HT-29 (cell line): ENCODE measurements around the gene TNFSF8. TPM values are rescaled to one million over a fixed set of nuclear protein-coding genes. Genes with fewer than 3 reads are reported as not detected.

Experiments used
- DNase-seq: peaks from one replicate; pipeline ENCODE4 v3.0.0-alpha.2; 2015; ENCODE audit warnings: low spot score
- total RNA-seq: library from RNA; depleted of rRNA; stranded (reverse); fragments of >200 nt; shearing (Covaris generic); gene quantifications from 2 replicates; pipeline ENCODE4 v1.2.3, GENCODE V29; 2014; rRNA removed

TNFSF8 gene
- total RNA-seq, 1 experiment from 2014 or later = not detected

- peak; percentile 68 for DNase-seq
Observed at GRCh38 chr9:114869845-114870244, 60.5 kb downstream of the TNFSF8 start.

- DNase-seq = no peak
Observed at GRCh38 chr9:114869378-114869777, 61.0 kb downstream of the TNFSF8 start.

- DNase-seq = no peak
Observed at GRCh38 chr9:114867327-114867726, 63.1 kb downstream of the TNFSF8 start.

GRCh38 chr9:114864471-114864870, 65.9 kb downstream of the TNFSF8 start:
- no peak for DNase-seq

GRCh38 chr9:114861922-114862605, 68.3 kb downstream of the TNFSF8 start:
- no peak for DNase-seq

- no peak for DNase-seq
Observed at GRCh38 chr9:114861273-114861672, 69.1 kb downstream of the TNFSF8 start.

- no peak for DNase-seq
Observed at GRCh38 chr9:114860187-114860586, 70.2 kb downstream of the TNFSF8 start.

- no peak for DNase-seq
Observed at GRCh38 chr9:114856942-114857315, 73.5 kb downstream of the TNFSF8 start.

- DNase-seq = no peak
Observed at GRCh38 chr9:114856215-114856941, 74.0 kb downstream of the TNFSF8 start.

GRCh38 chr9:114855488-114855887, 74.9 kb downstream of the TNFSF8 start:
- no peak for DNase-seq

- no peak for DNase-seq
Observed at GRCh38 chr9:114854736-114855355, 75.5 kb downstream of the TNFSF8 start.

- DNase-seq = peak; percentile 51
Observed at GRCh38 chr9:114853071-114853855, 77.1 kb downstream of the TNFSF8 start.

- DNase-seq = no peak
Observed at GRCh38 chr9:114852050-114852594, 78.3 kb downstream of the TNFSF8 start.

GRCh38 chr9:114851306-114851705, 79.1 kb downstream of the TNFSF8 start:
- DNase-seq = no peak

Other genes starting within 250 kb of the TNFSF8 start
- not detected in 2 replicates for gene TEX48, start 248.4 kb downstream of the TNFSF8 start, total RNA-seq
- 5.2 TPM in 2 replicates for gene TNFSF15, start 124.6 kb downstream of the TNFSF8 start, total RNA-seq
- gene TNC, start 187.6 kb upstream of the TNFSF8 start, total RNA-seq = 0.46 and 1.3 TPM in 2 replicates